GM18867 (cell line): ENCODE results near the gene MLLT1.
A peak's percentile ranks its signal among the peaks of the same experiment; 100 is the strongest.

ENCODE experiments used
- ATAC-seq: cut with Tn5 transposase; IDR thresholded peaks from one replicate; pipeline ENCODE4 v1.9.1; 2021; ENCODE audit warnings: mild to moderate bottlenecking, moderate library complexity; ENCODE audit not compliant: unreplicated experiment

The MLLT1 gene

GRCh38 chr19:6212403-6213265, 67.1 kb downstream of the MLLT1 start:
- no peak for ATAC-seq

GRCh38 chr19:6211632-6212402, 68.0 kb downstream of the MLLT1 start:
- no peak for ATAC-seq

- no peak for ATAC-seq
Measured at GRCh38 chr19:6210721-6211600, 68.8 kb downstream of the MLLT1 start.

- ATAC-seq, result no peak
Measured at GRCh38 chr19:6210091-6210490, 69.7 kb downstream of the MLLT1 start.

- no peak for ATAC-seq
Measured at GRCh38 chr19:6209680-6210079, 70.1 kb downstream of the MLLT1 start.

GRCh38 chr19:6209233-6209632, 70.5 kb downstream of the MLLT1 start:
- no peak for ATAC-seq

GRCh38 chr19:6204866-6205723, 74.7 kb downstream of the MLLT1 start:
- no peak for ATAC-seq

- ATAC-seq, result no peak
Measured at GRCh38 chr19:6204212-6204611, 75.6 kb downstream of the MLLT1 start.

- ATAC-seq, result peak; percentile 78
Measured at GRCh38 chr19:6199240-6199994, 80.4 kb downstream of the MLLT1 start.

GRCh38 chr19:6198896-6199239, 80.9 kb downstream of the MLLT1 start:
- ATAC-seq, result peak; percentile 3

GRCh38 chr19:6196361-6196760, 83.4 kb downstream of the MLLT1 start:
- no peak for ATAC-seq

GRCh38 chr19:6188811-6189210, 91.0 kb downstream of the MLLT1 start:
- ATAC-seq, result no peak

GRCh38 chr19:6187374-6187773, 92.4 kb downstream of the MLLT1 start:
- no peak for ATAC-seq

GRCh38 chr19:6185835-6186834, 93.6 kb downstream of the MLLT1 start:
- no peak for ATAC-seq

- ATAC-seq, result no peak
Measured at GRCh38 chr19:6185093-6185834, 94.5 kb downstream of the MLLT1 start.

- ATAC-seq, result no peak
Measured at GRCh38 chr19:6181119-6181518, 98.7 kb downstream of the MLLT1 start.

- no peak for ATAC-seq
Measured at GRCh38 chr19:6173190-6173589, 106.6 kb downstream of the MLLT1 start.
